PC-9 (cell line): ENCODE measurements around the gene SGMS2.

ENCODE experiments used
- CTCF ChIP-seq: fragments of 200-600 bp; sonication (generic); conservative IDR thresholded peaks from 2 replicates; pipeline ENCODE4 v1.6.1; 2017; ENCODE audit warnings: mixed run types, antibody characterized with exemption, mild to moderate bottlenecking, moderate library complexity
- EZH2 ChIP-seq: fragments of 200-600 bp; sonication (generic); IDR thresholded peaks from 2 replicates; pipeline ENCODE4 v1.8.0; 2017; ENCODE audit warnings: antibody characterized with exemption, low read depth

- TF ChIP-seq CTCF, result no peak
- TF ChIP-seq EZH2, result no peak
Measured at GRCh38 chr4:107857741-107858140, 33.0 kb downstream of the SGMS2 start.
